Measurements from ENCODE around the gene GHRH.

GRCh38 chr20:37209661-37210314, 51.8 kb downstream of the GHRH start:
- TF ChIP-seq CTCF (IDR thresholded peaks at IDR 0.05) (no peak), POLR2A (IDR thresholded peaks at IDR 0.05) (no peak)
